Stomach (tissue), 9 donors: ENCODE data around the gene OR52I1. TPM values are rescaled to one million over a fixed set of nuclear protein-coding genes. Genes with fewer than 3 reads are reported as not detected.

ENCODE experiments used
- DNase-seq, 2 donors: peaks; one replicate each; pipeline versions ENCODE4 v3.0.0 to v3.0.0-alpha.2; 2013 to 2019
- H3K27ac ChIP-seq, 5 donors: fragments of 200-600 bp in 4 of 5; sonication (generic) in 4 of 5; one replicate each; pipeline ENCODE4 v1.5.1; 2013 to 2019; ENCODE audit warnings: mild to moderate bottlenecking in 1 of 5, moderate library complexity in 1 of 5
- H3K27me3 ChIP-seq, 3 donors: fragments of 200-600 bp; sonication (generic); one replicate each; pipeline ENCODE4 v1.5.1; 2017 to 2019; ENCODE audit warnings: mixed run types in 1 of 3
- H3K36me3 ChIP-seq, 4 donors: fragments of 200-600 bp; sonication (generic); 1 replicate in 3 of 4; 2 replicates in 1 of 4; pipeline ENCODE4 v1.5.1; 2016 to 2019
- H3K4me1 ChIP-seq, 4 donors: fragments of 200-600 bp; sonication (generic); one replicate each; pipeline ENCODE4 v1.5.1; 2016 to 2019
- H3K4me3 ChIP-seq, 4 donors: fragments of 200-600 bp; sonication (generic) in 3 of 4; one replicate each; pipeline ENCODE4 v1.5.1; 2016 to 2019; ENCODE audit warnings: mild to moderate bottlenecking in 1 of 4
- H3K9me3 ChIP-seq, 4 donors: fragments of 200-600 bp; sonication (generic); one replicate each; pipeline ENCODE4 v1.5.1; 2016 to 2019
- CTCF ChIP-seq, 7 experiments: fragments of 450-650 bp in 4 of 7; fragments of 200-600 bp in 3 of 7; sonication (generic) in 3 of 7; IDR thresholded peaks; one replicate each; pipeline ENCODE4 v1.5.1; 2016 to 2019; ENCODE audit warnings: antibody characterized with exemption in 7 of 7, control low read depth in 2 of 7, mild to moderate bottlenecking in 1 of 7
- EP300 ChIP-seq: sonication (generic); formaldehyde crosslinking; IDR thresholded peaks from one replicate; pipeline ENCODE4 v1.6.1; 2017; ENCODE audit warnings: antibody characterized with exemption
- POLR2A ChIP-seq, 4 donors: fragments of 450-650 bp; IDR thresholded peaks; one replicate each; pipeline ENCODE4 v1.6.1; 2016; ENCODE audit warnings: antibody characterized with exemption in 4 of 4, control low read depth in 2 of 4, mild to moderate bottlenecking in 1 of 4, moderate library complexity in 1 of 4
- POLR2AphosphoS5 ChIP-seq, 3 donors: sonication (generic); formaldehyde crosslinking; IDR thresholded peaks; one replicate each; pipeline ENCODE4 v1.6.1; 2016; ENCODE audit warnings: antibody characterized with exemption in 3 of 3
- WGBS, 5 donors: extraction: QIAGEN DNeasy Blood & Tissue Kit in 3 of 5; methylation state at CpG; one replicate each; pipeline versions ENCODE4 v1.1.5 to v1.1.7; 2013 to 2018; 5-methylcytosine and 5-hydroxymethylcytosine counted together
- intact Hi-C: fragments of 100-400 bp; cut with DNase I; formaldehyde crosslinking; loops from one replicate; pipeline ENCODE4 v1.15.1; 2023; ENCODE audit warnings: low total_unique reads
- polyA plus RNA-seq, 3 donors: library from polyadenylated mRNA; stranded (reverse); fragments of 200-250 nt; gene quantifications; one replicate each; pipeline ENCODE4 v1.2.3, GENCODE V29; 2013
- total RNA-seq, 5 donors: library from RNA; depleted of rRNA; stranded (reverse); fragments of >200 nt; gene quantifications; one replicate each; pipeline versions ENCODE4 v1.1.0 to v1.2.3, GENCODE V29; 2014 to 2016
- donor health status: healthy with polysubstance abuse.
- donor health status: Bipolar disorder and iron deficiency.
- donor health status: healthy.

Gene OR52I1
- total and polyA plus RNA-seq, 8 donors: not detected

GRCh38 chr11:4643076-4643475, 49.2 kb downstream of the OR52I1 start:
- Histone ChIP-seq H3K9me3 (no peaks in the 10 kb centered on the region), H3K27me3 (peaks cover 0 to 9% (median 0%) of the 10 kb centered on the region in 3 donors), H3K36me3 (no peaks in the 10 kb centered on the region), H3K4me3 (no peak overlapping the region), H3K4me1 (peaks cover 0 to 32% (median 0%) of the 10 kb centered on the region in 4 donors), H3K27ac (no peak overlapping the region)
- DNase-seq: no peak
- intact Hi-C loops: no loop called here
- TF ChIP-seq EP300 (no peak), POLR2A (IDR thresholded peaks at IDR 0.05) (no peak), CTCF (IDR thresholded peaks at IDR 0.05) (no peak), POLR2AphosphoS5 (IDR thresholded peaks at IDR 0.05) (no peak)
- WGBS, 5 donors: 39 to 56% (median 54%) methylated on average over 5 of the region's 5 CpGs

DNA sequence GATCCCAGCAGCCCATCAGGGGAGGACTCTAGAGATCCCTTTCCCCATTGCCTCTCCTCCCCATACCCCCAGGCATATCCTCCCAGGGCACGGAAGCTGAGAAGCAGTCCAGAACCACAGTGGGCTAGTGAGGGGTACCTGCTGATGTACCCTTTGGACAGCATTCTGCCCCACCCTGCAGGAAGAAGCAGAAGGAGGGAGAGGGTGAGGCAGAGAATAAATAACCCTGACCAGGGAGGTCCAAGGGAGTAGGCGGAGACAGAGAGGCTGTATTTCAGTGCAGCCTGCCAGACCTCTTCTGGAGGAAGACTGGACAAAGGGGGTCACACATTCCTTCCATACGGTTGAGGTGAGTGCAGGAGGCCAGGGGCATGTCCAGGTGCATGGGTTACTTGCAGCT, 49.8 kb downstream of the OR52I1 start, which contains the start of gene OR51E1:
Gene OR51E1, plus strand, starts transcription at position 301 of the 400 bp plus-strand sequence. CDS start 8,545 bp downstream, outside the sequence.
- intact Hi-C loops: no loop called here
- TF ChIP-seq CTCF (IDR thresholded peaks at IDR 0.05) (no peak), POLR2A (IDR thresholded peaks at IDR 0.05) (no peak), EP300 (no peak), POLR2AphosphoS5 (IDR thresholded peaks at IDR 0.05) (no peak)
- Histone ChIP-seq H3K9me3 (no peaks in the 10 kb centered on the region), H3K36me3 (no peaks in the 10 kb centered on the region), H3K27me3 (peaks cover 0 to 9% (median 0%) of the 10 kb centered on the region in 3 donors), H3K4me1 (peaks cover 0 to 32% (median 0%) of the 10 kb centered on the region in 4 donors), H3K27ac (peak within 1 kb of the TSS in 1 of 5 donors; percentile 36), H3K4me3 (no peak within 1 kb of the TSS)
- no peak for DNase-seq
- 65 to 75% (median 68%) methylated on average over 3 of the region's 3 CpGs for WGBS, 5 donors

GRCh38 chr11:4644233-4644632, 50.4 kb downstream of the OR52I1 start:
- TF ChIP-seq CTCF (IDR thresholded peaks at IDR 0.05) (no peak), POLR2AphosphoS5 (IDR thresholded peaks at IDR 0.05) (no peak), POLR2A (IDR thresholded peaks at IDR 0.05) (no peak), EP300 (no peak)
- H3K9me3 ChIP-seq: no peaks in the 10 kb centered on the region
- peaks cover 0 to 32% (median 0%) of the 10 kb centered on the region in 4 donors for H3K4me1 ChIP-seq
- DNase-seq: no peak
- H3K27me3 ChIP-seq: peaks cover 0 to 9% (median 0%) of the 10 kb centered on the region in 3 donors
- peak overlapping the region in 1 of 5 donors; percentile 36 for H3K27ac ChIP-seq
- 36 to 47% (median 41%) methylated on average over 4 of the region's 4 CpGs for WGBS, 5 donors
- no peak overlapping the region for H3K4me3 ChIP-seq
- intact Hi-C loops: no loop called here
- no peaks in the 10 kb centered on the region for H3K36me3 ChIP-seq

Other genes starting within 250 kb of the OR52I1 start
- gene OR52B4, start 225.7 kb upstream of the OR52I1 start, total RNA-seq: not detected
- gene OR52B4, start 225.7 kb upstream of the OR52I1 start, polyA plus RNA-seq: not detected
- 10 to 100 TPM; 11.7 to 22.8 (median 15.2) TPM for gene TRIM21, start 200.3 kb upstream of the OR52I1 start, total RNA-seq
- 10 to 100 TPM; 18.1 to 30.2 (median 25.8) TPM for gene TRIM21, start 200.3 kb upstream of the OR52I1 start, polyA plus RNA-seq
- gene OR52K2, start 144.7 kb upstream of the OR52I1 start, total RNA-seq: not detected
- gene OR52K2, start 144.7 kb upstream of the OR52I1 start, polyA plus RNA-seq: not detected
- not detected for gene OR52K1, start 111.4 kb upstream of the OR52I1 start, total RNA-seq
- not detected for gene OR52K1, start 111.4 kb upstream of the OR52I1 start, polyA plus RNA-seq
- gene OR52M1, start 48.8 kb upstream of the OR52I1 start, total RNA-seq: not detected
- gene OR52M1, start 48.8 kb upstream of the OR52I1 start, polyA plus RNA-seq: not detected
- gene OR52I2, start 12.3 kb upstream of the OR52I1 start, total RNA-seq: not detected
- gene OR52I2, start 12.3 kb upstream of the OR52I1 start, polyA plus RNA-seq: not detected
- 10 to 100 TPM in 3 of 5 donors, 1 to 10 TPM in 1, not detected in 1; 4.5 to 32.0 (median 16.8) TPM for gene TRIM68, start 14.2 kb downstream of the OR52I1 start, total RNA-seq
- gene TRIM68, start 14.2 kb downstream of the OR52I1 start, polyA plus RNA-seq: 10 to 100 TPM in 1 of 3 donors, 1 to 10 TPM in 2; 6.5 to 12.1 (median 7.0) TPM
- gene OR51D1, start 43.4 kb downstream of the OR52I1 start, total RNA-seq: not detected
- gene OR51D1, start 43.4 kb downstream of the OR52I1 start, polyA plus RNA-seq: not detected
- gene OR51E1, start 49.9 kb downstream of the OR52I1 start, total RNA-seq: 1 to 10 TPM in 2 of 5 donors, not detected in 3; 1.5 to 2.5 TPM
- gene OR51E1, start 49.9 kb downstream of the OR52I1 start, polyA plus RNA-seq: under 1 TPM in 2 of 3 donors, not detected in 1; 0.18 to 0.25 TPM
- 10 to 100 TPM in 1 of 5 donors, under 1 TPM in 1, not detected in 3; 0.37 to 26.1 TPM for gene OR51E2, start 103.8 kb downstream of the OR52I1 start, total RNA-seq
- under 1 TPM in 1 of 3 donors, not detected in 2; 0.05 TPM for gene OR51E2, start 103.8 kb downstream of the OR52I1 start, polyA plus RNA-seq
- gene MMP26, start 110.7 kb downstream of the OR52I1 start, total RNA-seq: not detected
- gene MMP26, start 110.7 kb downstream of the OR52I1 start, polyA plus RNA-seq: not detected
- not detected for gene OR51F1, start 175.9 kb downstream of the OR52I1 start, total RNA-seq
- gene OR51F1, start 175.9 kb downstream of the OR52I1 start, polyA plus RNA-seq: not detected
- gene OR52R1, start 210.3 kb downstream of the OR52I1 start, total RNA-seq: not detected
- not detected for gene OR52R1, start 210.3 kb downstream of the OR52I1 start, polyA plus RNA-seq
- gene OR51F2, start 227.3 kb downstream of the OR52I1 start, total RNA-seq: not detected
- not detected for gene OR51F2, start 227.3 kb downstream of the OR52I1 start, polyA plus RNA-seq